G401.6 (cell line): ENCODE data around the gene ELOVL3.
A peak's percentile ranks its signal among the peaks of the same experiment; 100 is the strongest.
"Not testable (repeated sequence)": the region's sequence is repeated elsewhere in the genome, so short reads cannot be mapped to it uniquely, and the experiment has no call there.

ENCODE experiments used
- FAIRE-seq: peaks from 2 replicates; lab custom pipeline; 2012; peaks lifted over from hg19 to GRCh38; lab: Jason Lieb, UNC

ELOVL3 gene, protein sequence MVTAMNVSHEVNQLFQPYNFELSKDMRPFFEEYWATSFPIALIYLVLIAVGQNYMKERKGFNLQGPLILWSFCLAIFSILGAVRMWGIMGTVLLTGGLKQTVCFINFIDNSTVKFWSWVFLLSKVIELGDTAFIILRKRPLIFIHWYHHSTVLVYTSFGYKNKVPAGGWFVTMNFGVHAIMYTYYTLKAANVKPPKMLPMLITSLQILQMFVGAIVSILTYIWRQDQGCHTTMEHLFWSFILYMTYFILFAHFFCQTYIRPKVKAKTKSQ

DNA sequence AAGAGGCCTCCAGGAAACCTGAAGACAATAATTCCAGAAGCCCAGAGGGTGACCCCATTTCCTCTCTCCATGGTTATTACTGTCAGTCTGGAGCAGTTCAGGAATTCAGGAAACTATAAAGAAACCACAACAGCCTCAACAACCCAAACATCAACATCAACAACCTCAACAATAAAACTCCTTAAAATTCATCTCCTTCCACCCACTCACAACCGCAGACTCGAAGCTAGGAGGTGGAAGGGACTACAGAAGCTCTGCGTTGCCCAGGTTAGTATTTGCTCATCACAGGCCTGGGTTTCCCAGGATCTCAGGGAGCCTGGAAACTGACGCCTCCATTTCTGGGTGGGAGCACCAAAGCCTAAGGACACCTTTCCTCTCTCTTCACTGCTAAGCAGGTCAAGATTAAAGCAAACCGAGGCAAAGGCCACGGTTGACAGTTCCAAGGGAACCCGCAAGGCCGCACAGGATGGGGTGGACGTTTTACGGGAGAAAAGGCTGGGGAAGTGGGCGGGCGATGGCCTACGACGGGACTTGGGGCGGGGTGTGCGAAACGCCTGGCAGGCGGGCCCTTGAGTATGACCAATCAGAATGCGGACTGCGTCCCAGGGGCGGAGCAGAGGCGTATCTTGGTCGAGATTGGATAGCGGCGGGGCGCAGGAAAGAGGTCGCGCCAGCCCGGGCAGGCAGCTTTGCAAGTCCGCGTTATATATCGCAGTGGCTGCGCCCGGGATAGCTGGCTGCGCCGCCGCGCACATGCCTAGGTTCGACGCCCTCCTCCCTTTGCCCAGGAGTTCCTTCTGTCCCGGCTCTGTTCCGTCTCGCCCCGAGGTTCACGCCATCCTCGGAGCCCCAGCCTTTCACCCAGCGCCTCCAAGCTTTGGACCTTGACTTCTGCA lies at the start of gene ELOVL3:
ELOVL3 (plus strand) TSS at position 654 of the 896 bp plus-strand sequence. CDS start 250 bp downstream, outside the sequence.
- peak; percentile 96 for FAIRE-seq

- no peak for FAIRE-seq
These were observed 41.5 kb upstream of the ELOVL3 start for GRCh38 chr10:102184606-102185005.

GRCh38 chr10:102185272-102185671 lies 40.8 kb upstream of the ELOVL3 start:
- no peak for FAIRE-seq

- FAIRE-seq: no peak
These were observed 40.1 kb upstream of the ELOVL3 start for GRCh38 chr10:102185811-102186527.

DNA sequence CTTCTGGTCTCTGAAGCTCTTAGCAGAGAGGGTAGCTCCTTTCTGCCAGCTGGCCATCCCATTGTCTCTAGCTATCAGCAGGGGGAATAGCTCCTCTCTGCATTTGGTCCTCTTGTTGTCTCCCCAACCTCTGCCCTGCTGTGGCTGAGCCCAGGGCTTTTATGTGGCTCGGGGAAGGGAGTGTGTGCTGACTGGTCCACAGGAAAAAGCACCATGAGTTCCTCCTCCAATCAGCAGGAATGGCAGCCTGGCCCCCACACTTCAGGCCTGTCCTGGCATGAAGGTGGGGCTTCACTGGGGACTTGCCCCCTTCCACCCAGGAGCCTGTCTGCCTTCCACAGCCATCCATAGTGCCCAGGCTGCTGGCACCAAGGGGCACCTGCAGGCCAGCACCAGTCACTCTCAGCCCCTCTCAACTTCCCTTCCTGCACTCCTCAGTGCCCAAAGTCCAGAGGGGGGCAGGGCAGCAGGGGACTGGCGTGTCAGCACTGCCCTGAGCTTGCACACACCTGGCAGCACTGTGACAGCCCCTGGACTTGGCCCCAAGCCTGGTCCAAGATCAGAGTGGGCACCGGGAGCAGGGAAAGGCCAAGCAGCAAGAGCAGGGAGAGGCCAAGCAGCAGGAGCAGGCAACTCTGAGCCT lies 37.7 kb upstream of the ELOVL3 start:
- FAIRE-seq: no peak

GRCh38 chr10:102188941-102189898 lies 36.9 kb upstream of the ELOVL3 start:
- not testable (repeated sequence) for FAIRE-seq

DNA sequence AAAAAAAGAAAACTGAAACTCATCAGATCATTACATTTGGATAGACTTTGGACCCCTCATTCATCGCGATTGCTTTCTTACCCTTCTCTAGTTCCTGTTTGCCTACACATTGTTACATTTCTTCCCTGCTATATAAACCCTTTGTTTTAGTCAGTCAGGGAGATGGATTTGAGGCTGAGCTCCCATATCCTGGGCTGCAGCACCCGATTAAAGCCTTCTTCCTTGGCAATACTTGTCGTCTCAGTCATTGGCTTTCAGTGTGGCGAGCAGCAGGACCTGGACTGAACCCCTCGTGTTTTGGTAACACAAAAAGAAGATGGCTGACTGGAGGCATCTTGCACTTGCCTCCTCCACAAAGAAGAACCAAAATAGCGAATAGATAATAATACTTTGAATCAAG lies 34.1 kb upstream of the ELOVL3 start:
- no peak for FAIRE-seq

DNA sequence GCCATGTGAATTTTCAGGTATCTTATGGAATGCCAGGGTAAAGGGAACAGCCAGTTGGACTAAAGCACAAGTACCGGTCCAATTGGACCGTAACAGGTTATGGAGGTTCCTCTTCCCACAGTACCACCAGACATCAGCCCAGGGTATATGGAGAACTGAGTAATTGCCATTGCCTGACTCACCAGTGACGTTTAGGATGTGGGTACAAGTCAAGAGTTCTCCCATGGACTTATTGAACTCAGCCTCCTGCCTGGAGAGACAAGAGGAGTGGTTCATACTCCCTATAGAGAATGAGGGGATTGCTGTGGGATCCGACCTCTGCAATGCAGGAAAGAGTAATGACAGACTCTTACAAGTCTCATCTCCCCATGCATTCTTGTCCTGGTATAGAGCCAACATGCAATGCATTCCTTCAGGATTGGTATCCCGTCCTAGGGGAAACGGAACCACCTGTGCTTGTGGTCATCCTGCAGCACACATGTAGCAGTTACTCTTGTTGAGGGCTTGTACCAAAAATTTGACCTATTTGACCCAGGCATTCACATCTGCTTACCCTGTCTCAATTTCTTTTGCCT lies 30.7 kb upstream of the ELOVL3 start:
- FAIRE-seq: no peak

- FAIRE-seq: no peak
These were observed 29.2 kb upstream of the ELOVL3 start for GRCh38 chr10:102196893-102197292.

GRCh38 chr10:102198027-102198426 lies 28.1 kb upstream of the ELOVL3 start:
- no peak for FAIRE-seq

- FAIRE-seq: no peak
These were observed 25.1 kb upstream of the ELOVL3 start for GRCh38 chr10:102200751-102201640.

- no peak for FAIRE-seq
These were observed 23.7 kb upstream of the ELOVL3 start for GRCh38 chr10:102202386-102202785.

DNA sequence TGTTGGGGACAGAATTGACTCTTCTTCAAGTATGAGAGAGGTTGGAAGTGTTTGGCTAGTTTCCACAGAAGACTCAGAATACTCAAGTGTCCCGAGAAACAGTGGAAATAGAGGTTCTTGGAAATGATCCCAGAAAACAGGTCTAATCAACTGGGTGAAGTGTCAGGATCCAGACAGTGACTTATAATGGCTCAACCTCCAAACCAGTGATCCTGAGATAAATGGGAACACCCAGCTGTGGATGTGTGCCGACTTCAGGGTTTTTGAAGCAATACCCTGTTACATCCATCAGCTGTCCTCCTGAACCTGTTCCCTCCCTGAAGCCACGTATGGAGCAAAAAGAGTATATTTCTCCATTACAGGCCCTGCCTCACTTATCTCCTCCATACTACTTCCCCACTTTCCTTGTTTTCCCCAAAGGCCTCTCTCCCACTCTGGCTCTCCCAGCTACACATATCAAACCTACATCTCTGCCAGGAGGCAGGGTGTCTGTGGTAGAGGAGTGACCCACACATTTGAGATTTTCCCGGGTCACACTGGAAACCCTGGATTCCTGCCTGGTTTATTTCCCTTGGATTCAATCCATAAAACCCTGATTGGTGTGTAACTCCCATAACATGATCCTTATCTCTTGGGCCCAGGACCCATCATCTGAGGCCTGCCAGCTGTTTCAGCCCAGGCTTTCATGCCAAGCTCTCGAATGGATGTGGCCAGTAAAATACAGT lies 17.6 kb upstream of the ELOVL3 start:
- no peak for FAIRE-seq

DNA sequence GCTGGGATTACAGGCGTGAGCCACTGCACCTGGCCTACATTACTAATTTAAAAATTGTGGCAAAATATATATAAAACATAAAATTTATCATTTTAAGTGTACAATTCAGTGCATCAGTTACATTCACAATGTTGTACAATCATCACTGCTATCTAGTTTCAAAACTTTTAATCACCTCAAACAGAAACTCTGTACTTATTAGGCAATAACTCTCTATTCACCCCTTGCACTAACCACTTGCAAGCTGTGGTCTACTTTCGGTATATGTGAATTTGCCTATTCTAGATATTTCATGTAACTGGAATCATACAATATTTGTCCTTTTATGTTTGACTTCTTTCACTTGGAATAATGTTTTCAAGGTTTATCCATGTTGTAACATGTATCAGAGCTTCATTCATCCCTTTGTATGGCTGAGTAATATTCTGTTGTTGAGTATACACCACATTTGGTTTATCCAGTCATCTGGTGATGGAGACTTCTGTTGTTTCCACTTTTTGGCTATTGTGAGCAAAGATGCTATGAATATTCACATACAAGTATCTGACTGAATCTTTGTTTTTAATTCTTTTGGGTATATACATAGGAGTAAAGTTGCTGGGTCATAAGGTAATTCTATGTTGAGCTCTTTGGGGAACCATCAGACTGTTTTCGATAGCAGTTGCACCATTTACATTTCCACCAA lies 14.3 kb upstream of the ELOVL3 start:
- no peak for FAIRE-seq

DNA sequence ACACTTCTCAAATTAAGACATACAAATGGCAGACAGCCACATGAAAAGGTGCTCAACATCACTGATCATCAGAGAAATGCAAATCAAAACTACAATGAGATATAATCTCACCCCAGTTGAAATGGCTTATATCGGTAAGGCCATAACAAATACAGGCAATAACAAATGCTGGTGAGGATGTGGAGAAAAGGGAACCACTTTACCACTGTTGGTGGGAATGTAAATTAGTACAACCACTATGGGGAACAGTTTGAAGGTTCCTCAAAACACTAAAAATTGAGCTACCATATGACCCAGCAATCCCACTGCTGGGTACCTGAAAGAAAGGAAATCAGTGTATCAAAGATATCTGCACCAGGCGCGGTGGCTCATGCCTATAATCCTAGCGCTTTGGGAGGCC lies 12.5 kb upstream of the ELOVL3 start:
- not testable (repeated sequence) for FAIRE-seq

DNA sequence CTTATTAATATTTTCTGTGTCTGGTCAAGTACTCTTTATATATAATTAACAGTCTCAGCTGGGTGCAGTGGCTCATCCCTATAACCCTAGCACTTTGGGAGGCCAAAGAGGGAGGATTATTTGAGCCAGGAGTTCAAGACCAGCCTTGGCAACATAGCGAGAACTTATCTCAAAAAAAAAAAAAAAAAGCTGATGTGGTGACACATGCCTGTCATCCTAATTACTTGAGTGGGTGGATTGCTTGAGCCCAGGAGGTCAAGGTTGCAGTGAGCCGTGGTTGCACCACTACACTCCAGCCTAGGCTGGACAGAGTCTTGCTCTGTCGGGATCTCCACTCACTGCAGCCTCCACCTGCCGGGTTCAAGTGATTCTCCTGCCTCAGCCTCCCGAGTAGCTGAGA lies 6.7 kb upstream of the ELOVL3 start:
- FAIRE-seq: no peak

DNA sequence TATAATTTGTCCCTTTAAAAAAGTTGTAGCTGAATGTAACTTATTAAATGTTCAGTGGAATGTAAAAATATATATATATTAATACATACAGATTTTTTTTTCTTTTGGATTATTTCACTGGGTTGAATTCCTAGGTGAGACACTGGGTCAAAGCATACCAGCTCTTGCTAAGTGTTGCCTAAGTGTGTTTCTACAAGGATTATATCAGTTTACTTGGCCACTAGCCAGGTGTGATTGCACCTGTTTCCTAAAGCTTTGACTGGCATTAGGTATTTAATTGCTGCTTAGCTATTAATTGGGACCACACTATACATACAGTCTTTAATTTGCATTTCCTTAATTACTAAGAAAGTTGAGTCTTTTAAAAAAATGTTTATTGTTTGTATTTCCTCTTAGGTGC lies 5.5 kb upstream of the ELOVL3 start:
- FAIRE-seq: no peak

- FAIRE-seq: no peak
These were observed 3.3 kb upstream of the ELOVL3 start for GRCh38 chr10:102222797-102223196.

DNA sequence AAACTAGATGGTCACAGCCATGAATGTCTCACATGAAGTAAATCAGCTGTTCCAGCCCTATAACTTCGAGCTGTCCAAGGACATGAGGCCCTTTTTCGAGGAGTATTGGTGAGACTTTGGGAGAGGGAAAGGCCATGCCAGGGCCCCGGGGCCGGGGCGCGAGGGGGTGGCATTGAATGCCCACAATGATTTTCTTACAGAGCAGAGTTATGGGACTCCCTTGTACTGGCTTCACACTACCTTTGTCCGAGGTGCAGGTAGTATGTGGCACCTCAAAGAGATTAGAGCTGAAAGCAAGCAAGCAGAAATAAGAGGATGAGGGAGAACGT lies 407 bp downstream of the ELOVL3 start:
- no peak for FAIRE-seq
